IMR-90 (cell line): ENCODE results near the gene PGS1. TPM values are rescaled to one million over a fixed set of nuclear protein-coding genes. Genes with fewer than 3 reads are reported as not detected.
A peak's percentile ranks its signal among the peaks of the same experiment; 100 is the strongest.

ENCODE experiments used
- ATAC-seq: fragments of 200-7000 bp; cut with Tn5 transposase; 2 replicates; pipeline ENCODE4 v1.9.1; 2020; ENCODE audit warnings: low read depth, mild to moderate bottlenecking, moderate library complexity
- BruUV-seq: library from RNA; stranded (reverse); fragments of 400-500 nt; replicated peaks from 2 replicates; lab custom pipeline; 2021; lab: Mats Ljungman, UMichigan
- CTCF ChIA-PET: fragments of 300-600 bp; formaldehyde crosslinking; extraction: SDS; loops from one replicate; lab custom pipeline; 2021; ENCODE audit warnings: antibody characterized with exemption; lab: Yijun Ruan, JAX
- POLR2A ChIA-PET: fragments of 300-600 bp; sonication (Branson Sonifier 250); formaldehyde crosslinking; loops from one replicate; lab custom pipeline; 2022; ENCODE audit warnings: antibody characterized with exemption; ENCODE audit not compliant: unreplicated experiment; lab: Charles Lee
- DNase-seq: peaks from one replicate; pipeline ENCODE4 v3.0.0; 2013
- H2AFZ ChIP-seq: replicated peaks from 2 replicates; pipeline ENCODE3; 2013; ENCODE audit warnings: low read length, mild to moderate bottlenecking; ENCODE audit not compliant: poor library complexity
- H2AK5ac ChIP-seq: 2 replicates; pipeline ENCODE4 v1.6.1; 2013; ENCODE audit warnings: low read depth, low read length, inconsistent platforms
- H2AK9ac ChIP-seq: replicated peaks from 2 replicates; pipeline ENCODE3; 2013; ENCODE audit warnings: mild to moderate bottlenecking, low read depth, low read length, moderate library complexity; ENCODE audit not compliant: poor library complexity
- H2BK120ac ChIP-seq: 2 replicates; pipeline ENCODE4 v1.6.1; 2013; ENCODE audit warnings: low read depth, low read length, inconsistent platforms
- H2BK15ac ChIP-seq: 3 replicates; pipeline ENCODE4 v1.6.1; 2013; ENCODE audit warnings: low read depth, low read length, inconsistent platforms
- H2BK20ac ChIP-seq: 2 replicates; pipeline ENCODE4 v1.6.1; 2013; ENCODE audit warnings: low read depth, mild to moderate bottlenecking, inconsistent platforms, low read length, moderate library complexity
- H2BK5ac ChIP-seq: 2 replicates; pipeline ENCODE4 v1.6.1; 2013; ENCODE audit warnings: mild to moderate bottlenecking, low read depth, low read length, inconsistent platforms; ENCODE audit not compliant: poor library complexity, severe bottlenecking
- H3K14ac ChIP-seq: replicated peaks from 2 replicates; pipeline ENCODE4 v1.6.1; 2013; ENCODE audit warnings: low read depth, low read length, inconsistent platforms
- H3K18ac ChIP-seq: 2 replicates; pipeline ENCODE4 v1.6.1; 2013; ENCODE audit warnings: low read depth, low read length, control low read depth
- H3K23ac ChIP-seq: 2 replicates; pipeline ENCODE4 v1.6.1; 2013; ENCODE audit warnings: low read depth, low read length, inconsistent platforms
- H3K27ac ChIP-seq: 2 replicates; pipeline ENCODE4 v1.5.1; 2013; ENCODE audit warnings: mild to moderate bottlenecking, control low read depth, low read length; ENCODE audit not compliant: insufficient read depth
- H3K27me3 ChIP-seq: 2 replicates; pipeline ENCODE4 v1.6.1; 2013; ENCODE audit warnings: low read length; ENCODE audit not compliant: control insufficient read depth, insufficient read depth
- H3K36me3 ChIP-seq: 2 replicates; pipeline ENCODE4 v1.6.1; 2013; ENCODE audit warnings: low read length, mixed read lengths; ENCODE audit not compliant: control insufficient read depth, insufficient read depth
- H3K4ac ChIP-seq: 2 replicates; pipeline ENCODE4 v1.6.1; 2013; ENCODE audit warnings: low read depth, low read length, inconsistent platforms
- H3K4me1 ChIP-seq: 2 replicates; pipeline ENCODE4 v1.6.1; 2013; ENCODE audit warnings: low read length, mixed read lengths; ENCODE audit not compliant: control insufficient read depth, insufficient read depth
- H3K4me2 ChIP-seq: 2 replicates; pipeline ENCODE4 v1.6.1; 2013; ENCODE audit warnings: low read depth, mild to moderate bottlenecking, control low read depth, low read length, moderate library complexity
- H3K4me3 ChIP-seq: 2 replicates; pipeline ENCODE4 v1.5.1; 2013; ENCODE audit warnings: low read depth, mild to moderate bottlenecking, control low read depth, low read length, moderate library complexity; ENCODE audit not compliant: insufficient read depth
- H3K56ac ChIP-seq: 2 replicates; pipeline ENCODE4 v1.6.1; 2013; ENCODE audit warnings: low read length, inconsistent platforms; ENCODE audit not compliant: insufficient read depth; ENCODE audit errors: extremely low read depth
- H3K79me1 ChIP-seq, 2 experiments: 2 replicates each; pipeline ENCODE4 v1.6.1; 2013; ENCODE audit warnings: low read length in 2 of 2, inconsistent platforms in 1 of 2, low read depth in 1 of 2
- H3K9ac ChIP-seq: 2 replicates; pipeline ENCODE4 v1.6.1; 2013; ENCODE audit warnings: low read depth, low read length, control low read depth
- H3K9me1 ChIP-seq: 2 replicates; pipeline ENCODE4 v1.6.1; 2013; ENCODE audit warnings: low read length, inconsistent platforms; ENCODE audit not compliant: insufficient read depth
- H3K9me3 ChIP-seq: 2 replicates; pipeline ENCODE4 v1.6.1; 2013; ENCODE audit warnings: low read length; ENCODE audit not compliant: control insufficient read depth, insufficient read depth
- H4K20me1 ChIP-seq: 2 replicates; pipeline ENCODE4 v1.6.1; 2013; ENCODE audit warnings: low read length, inconsistent platforms; ENCODE audit not compliant: insufficient read depth
- H4K5ac ChIP-seq: 2 replicates; pipeline ENCODE4 v1.6.1; 2013; ENCODE audit warnings: mild to moderate bottlenecking, low read depth, low read length, control low read depth
- H4K8ac ChIP-seq, 2 experiments: 2 replicates each; pipeline ENCODE4 v1.6.1; 2013; ENCODE audit warnings: low read depth in 2 of 2, low read length in 2 of 2, control low read depth in 1 of 2, inconsistent platforms in 1 of 2
- H4K91ac ChIP-seq: 2 replicates; pipeline ENCODE4 v1.6.1; 2013; ENCODE audit warnings: low read depth, low read length, inconsistent platforms; ENCODE audit not compliant: insufficient read depth
- BHLHE40 ChIP-seq: fragments of 150-350 bp; IDR thresholded peaks from 2 replicates; pipeline ENCODE4 v1.6.1; 2016; ENCODE audit warnings: mild to moderate bottlenecking, low read depth, low read length
- CEBPB ChIP-seq: IDR thresholded peaks from 2 replicates; pipeline ENCODE4 v1.6.1; 2012; ENCODE audit warnings: low read depth, low read length, improper control_type of control experiment
- CHD1 ChIP-seq: IDR thresholded peaks from 2 replicates; pipeline ENCODE4 v1.6.1; 2012; ENCODE audit warnings: low read depth, low read length, improper control_type of control experiment
- FOS ChIP-seq: fragments of 150-350 bp; IDR thresholded peaks from 2 replicates; pipeline ENCODE4 v1.6.1; 2016; ENCODE audit warnings: low read depth, low read length
- MAFK ChIP-seq: IDR thresholded peaks from 2 replicates; pipeline ENCODE4 v1.6.1; 2012; ENCODE audit warnings: low read depth, low read length, improper control_type of control experiment
- MAZ ChIP-seq: IDR thresholded peaks from 2 replicates; pipeline ENCODE4 v1.6.1; 2012; ENCODE audit warnings: low read depth, mild to moderate bottlenecking, low read length, improper control_type of control experiment, moderate library complexity, borderline replicate concordance
- MXI1 ChIP-seq: IDR thresholded peaks from 2 replicates; pipeline ENCODE4 v1.6.1; 2012; ENCODE audit warnings: low read depth, mild to moderate bottlenecking, low read length, moderate library complexity, borderline replicate concordance
- NFE2L2 ChIP-seq: fragments of 150-350 bp; IDR thresholded peaks from 2 replicates; pipeline ENCODE4 v1.6.1; 2016; ENCODE audit warnings: low read depth, mild to moderate bottlenecking, low read length
- POLR2A ChIP-seq: IDR thresholded peaks from 2 replicates; pipeline ENCODE4 v1.6.1; 2012; ENCODE audit warnings: mild to moderate bottlenecking, low read depth, low read length
- RAD21 ChIP-seq: IDR thresholded peaks from 2 replicates; pipeline ENCODE4 v1.6.1; 2012; ENCODE audit warnings: low read length, improper control_type of control experiment
- RCOR1 ChIP-seq: IDR thresholded peaks from 2 replicates; pipeline ENCODE4 v1.6.1; 2012; ENCODE audit warnings: mild to moderate bottlenecking, low read length, improper control_type of control experiment; ENCODE audit not compliant: insufficient replicate concordance
- RFX5 ChIP-seq: IDR thresholded peaks from 2 replicates; pipeline ENCODE4 v1.8.0; 2012; ENCODE audit warnings: low read depth, mild to moderate bottlenecking, low read length, moderate library complexity
- SMC3 ChIP-seq: fragments of 150-350 bp; IDR thresholded peaks from 2 replicates; pipeline ENCODE4 v1.6.1; 2016; ENCODE audit warnings: low read depth, mild to moderate bottlenecking, antibody characterized with exemption, low read length, moderate library complexity
- WGBS, 2 experiments: methylation state at CpG; one replicate each; pipeline versions ENCODE4 v1.1.5 to v1.1.7; 2013; ENCODE audit warnings: missing lambda C conversion rate in 2 of 2; ENCODE audit not compliant: insufficient read length in 1 of 2; ENCODE audit errors: extremely low coverage in 2 of 2; 5-methylcytosine and 5-hydroxymethylcytosine counted together
- dilution Hi-C: fragments of 300-500 bp; cut with HindIII; formaldehyde crosslinking; loops from one replicate; pipeline ENCODE4 v1.14.3; 2018; ENCODE audit warnings: low sequenced_read_pairs; ENCODE audit not compliant: unreplicated experiment
- in situ Hi-C: fragments of 300-500 bp; cut with MboI; formaldehyde crosslinking; loops from 3 replicates; pipeline ENCODE4 v1.14.3; 2019; ENCODE audit warnings: low sequenced_read_pairs, inconsistent platforms, mixed read lengths
- intact Hi-C: fragments of 100-400 bp; cut with micrococcal nuclease; formaldehyde crosslinking; loops from 2 replicates; pipeline ENCODE4 v1.10.0; 2022
- polyA plus RNA-seq, 3 experiments: library from polyadenylated mRNA; depleted of rRNA; stranded (reverse); fragments of >200 nt; gene quantifications; 2 replicates each; pipeline ENCODE4 v1.2.3, GENCODE V29; 2012; ENCODE audit warnings: low replicate concordance in 1 of 3
- total RNA-seq: library from RNA; depleted of rRNA; stranded (reverse); fragments of >200 nt; gene quantifications from 2 replicates; pipeline ENCODE4 v1.2.3, GENCODE V29; 2012
- TF ChIP-seq, protein P1 (sequence below): fragments of 150-350 bp; IDR thresholded peaks from 2 replicates; pipeline ENCODE4 v1.6.1; 2016; ENCODE audit warnings: low read depth, mild to moderate bottlenecking, low read length, moderate library complexity, borderline replicate concordance
- TF ChIP-seq, protein P2 (sequence below): fragments of 150-350 bp; IDR thresholded peaks from 2 replicates; pipeline ENCODE4 v1.6.1; 2017; ENCODE audit warnings: mild to moderate bottlenecking, antibody characterized with exemption, low read length, low read depth
- TF ChIP-seq, protein P3 (sequence below): conservative IDR thresholded peaks from 2 replicates; pipeline ENCODE4 v1.5.1; 2012; ENCODE audit warnings: mild to moderate bottlenecking, low read depth, low read length, improper control_type of control experiment

Gene PGS1
- total and polyA plus RNA-seq, 2 of the 4 experiments (the other 2 are of a cell fraction) = 18.5 to 43.2 TPM

DNA sequence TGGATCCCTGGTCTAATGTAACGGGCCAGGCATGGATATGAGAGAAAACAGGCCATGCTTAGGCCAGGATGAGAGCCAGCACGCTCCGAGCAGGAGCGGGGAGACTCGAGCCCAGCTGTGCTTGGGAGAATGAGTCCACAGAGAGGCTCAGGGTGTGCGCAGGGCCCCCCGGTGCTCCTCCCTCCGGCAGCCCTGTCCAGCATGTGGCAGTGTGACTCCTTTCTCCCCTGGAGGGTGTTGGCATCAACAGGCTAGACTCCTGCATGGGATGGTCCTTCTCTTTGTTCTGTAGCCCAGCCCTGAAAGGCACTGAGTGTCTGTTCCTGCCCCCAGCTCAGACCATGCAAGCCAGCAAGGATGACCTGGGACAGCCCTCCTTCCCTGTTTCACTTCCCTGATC lies 23.4 kb downstream of the PGS1 start:
- Histone ChIP-seq H3K9me3 (no peaks in the 10 kb centered on the region), H4K5ac (no peak overlapping the region), H3K36me3 (peaks cover 81% of the 10 kb centered on the region), H3K9me1 (peaks cover 27% of the 10 kb centered on the region), H3K56ac (no peak overlapping the region), H2AFZ (no peak overlapping the region), H4K20me1 (peaks cover 32% of the 10 kb centered on the region), H3K4ac (peak overlapping the region; percentile 35; the same call in 1 of the 2 replicates), H2BK5ac (no peak overlapping the region), H2AK5ac (no peak overlapping the region; the same call in 1 of the 2 replicates), H2BK15ac (no peak overlapping the region), H3K27ac (no peak overlapping the region), H3K79me1 (peaks cover 34 to 86% of the 10 kb centered on the region in 2 experiments), H2AK9ac (no peak overlapping the region), H4K8ac (peak overlapping the region in 1 of 2 experiments; percentile 4; a peak in 1 of 4 replicates), H3K14ac (no peak overlapping the region), H3K4me2 (no peak overlapping the region), H3K23ac (no peak overlapping the region), H3K27me3 (no peaks in the 10 kb centered on the region), H3K4me3 (no peak overlapping the region), H3K9ac (no peak overlapping the region), H2BK20ac (peak overlapping the region; percentile 45; the same call in 1 of the 2 replicates), H4K91ac (no peak overlapping the region), H3K18ac (no peak overlapping the region), H2BK120ac (no peak overlapping the region), H3K4me1 (peaks cover 8% of the 10 kb centered on the region; the same call in 1 of the 2 replicates)
- dilution Hi-C loops (no loop called here), intact Hi-C loops (no loop called here), in situ Hi-C loops (no loop called here)
- 100% methylated on average over 4 of the region's 8 CpGs; no CpG with 5 or more reads in 1 of the 2 experiments for WGBS, 2 experiments
- ATAC-seq = no peak
- POLR2A ChIA-PET = interaction anchor here (0.7 kb wide), 1 partner anchor 21 kb away, joined by 4 read pairs; no protein-coding TSS in a partner anchor
- no TSS peak for BruUV-seq
- CTCF ChIA-PET = no interaction called here
- DNase-seq = no peak
- no peak for TF ChIP-seq MXI1
- TF ChIP-seq NFE2L2 = no peak
- TF ChIP-seq, protein P1, sequence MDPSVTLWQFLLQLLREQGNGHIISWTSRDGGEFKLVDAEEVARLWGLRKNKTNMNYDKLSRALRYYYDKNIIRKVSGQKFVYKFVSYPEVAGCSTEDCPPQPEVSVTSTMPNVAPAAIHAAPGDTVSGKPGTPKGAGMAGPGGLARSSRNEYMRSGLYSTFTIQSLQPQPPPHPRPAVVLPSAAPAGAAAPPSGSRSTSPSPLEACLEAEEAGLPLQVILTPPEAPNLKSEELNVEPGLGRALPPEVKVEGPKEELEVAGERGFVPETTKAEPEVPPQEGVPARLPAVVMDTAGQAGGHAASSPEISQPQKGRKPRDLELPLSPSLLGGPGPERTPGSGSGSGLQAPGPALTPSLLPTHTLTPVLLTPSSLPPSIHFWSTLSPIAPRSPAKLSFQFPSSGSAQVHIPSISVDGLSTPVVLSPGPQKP = no peak
- TF ChIP-seq, protein P2, sequence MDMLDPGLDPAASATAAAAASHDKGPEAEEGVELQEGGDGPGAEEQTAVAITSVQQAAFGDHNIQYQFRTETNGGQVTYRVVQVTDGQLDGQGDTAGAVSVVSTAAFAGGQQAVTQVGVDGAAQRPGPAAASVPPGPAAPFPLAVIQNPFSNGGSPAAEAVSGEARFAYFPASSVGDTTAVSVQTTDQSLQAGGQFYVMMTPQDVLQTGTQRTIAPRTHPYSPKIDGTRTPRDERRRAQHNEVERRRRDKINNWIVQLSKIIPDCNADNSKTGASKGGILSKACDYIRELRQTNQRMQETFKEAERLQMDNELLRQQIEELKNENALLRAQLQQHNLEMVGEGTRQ = no peak
- TF ChIP-seq MAFK = no peak
- no peak for TF ChIP-seq RFX5
- no peak for TF ChIP-seq RCOR1
- TF ChIP-seq BHLHE40 = no peak
- no peak for TF ChIP-seq FOS
- no peak for TF ChIP-seq RAD21
- TF ChIP-seq SMC3 = no peak
- no peak for TF ChIP-seq CHD1
- TF ChIP-seq CEBPB = no peak
- no peak for TF ChIP-seq POLR2A
- TF ChIP-seq, protein P3, sequence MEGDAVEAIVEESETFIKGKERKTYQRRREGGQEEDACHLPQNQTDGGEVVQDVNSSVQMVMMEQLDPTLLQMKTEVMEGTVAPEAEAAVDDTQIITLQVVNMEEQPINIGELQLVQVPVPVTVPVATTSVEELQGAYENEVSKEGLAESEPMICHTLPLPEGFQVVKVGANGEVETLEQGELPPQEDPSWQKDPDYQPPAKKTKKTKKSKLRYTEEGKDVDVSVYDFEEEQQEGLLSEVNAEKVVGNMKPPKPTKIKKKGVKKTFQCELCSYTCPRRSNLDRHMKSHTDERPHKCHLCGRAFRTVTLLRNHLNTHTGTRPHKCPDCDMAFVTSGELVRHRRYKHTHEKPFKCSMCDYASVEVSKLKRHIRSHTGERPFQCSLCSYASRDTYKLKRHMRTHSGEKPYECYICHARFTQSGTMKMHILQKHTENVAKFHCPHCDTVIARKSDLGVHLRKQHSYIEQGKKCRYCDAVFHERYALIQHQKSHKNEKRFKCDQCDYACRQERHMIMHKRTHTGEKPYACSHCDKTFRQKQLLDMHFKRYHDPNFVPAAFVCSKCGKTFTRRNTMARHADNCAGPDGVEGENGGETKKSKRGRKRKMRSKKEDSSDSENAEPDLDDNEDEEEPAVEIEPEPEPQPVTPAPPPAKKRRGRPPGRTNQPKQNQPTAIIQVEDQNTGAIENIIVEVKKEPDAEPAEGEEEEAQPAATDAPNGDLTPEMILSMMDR = no peak
- no peak for TF ChIP-seq MAZ
